CD8-positive, alpha-beta memory T cell (primary cell): ENCODE data around the gene PIGT. TPM values are rescaled to one million over a fixed set of nuclear protein-coding genes. Genes with fewer than 3 reads are reported as not detected.

Source experiments
- CTCF ChIA-PET: fragments of 350-600 bp; sonication (Branson Sonifier 250); formaldehyde crosslinking; loops from one replicate; lab custom pipeline; 2021; ENCODE audit warnings: antibody characterized with exemption; lab: Charles Lee
- POLR2A ChIA-PET: fragments of 350-600 bp; sonication (Branson Sonifier 250); formaldehyde crosslinking; loops from one replicate; lab custom pipeline; 2021; ENCODE audit warnings: antibody characterized with exemption; lab: Charles Lee
- DNase-seq, 5 donors: peaks; one replicate each; pipeline versions ENCODE4 v3.0.0 to v3.0.0-alpha.2; 2020 to 2022; ENCODE audit warnings: mixed read lengths in 1 of 5
- H3K27ac ChIP-seq: one replicate; pipeline ENCODE4 v1.7.0; 2013; ENCODE audit warnings: low read depth, mild to moderate bottlenecking, low read length, moderate library complexity
- H3K27me3 ChIP-seq: 2 replicates; pipeline ENCODE4 v1.7.0; 2013; ENCODE audit warnings: low read length, mild to moderate bottlenecking; ENCODE audit not compliant: insufficient read depth, poor library complexity, severe bottlenecking
- H3K36me3 ChIP-seq: 2 replicates; pipeline ENCODE4 v1.7.0; 2013; ENCODE audit warnings: mild to moderate bottlenecking, low read length, moderate library complexity; ENCODE audit not compliant: insufficient read depth
- H3K4me1 ChIP-seq: 2 replicates; pipeline ENCODE4 v1.7.0; 2013; ENCODE audit warnings: mild to moderate bottlenecking, low read length, moderate library complexity; ENCODE audit not compliant: insufficient read depth
- H3K4me3 ChIP-seq: 2 replicates; pipeline ENCODE4 v1.7.0; 2013; ENCODE audit warnings: mild to moderate bottlenecking, low read length
- H3K9me3 ChIP-seq: 2 replicates; pipeline ENCODE4 v1.7.0; 2013; ENCODE audit warnings: mild to moderate bottlenecking, low read length
- H3K27ac Mint-ChIP-seq, 8 donors: one replicate each; pipeline ENCODE4 v1.8.0; 2020 to 2021; ENCODE audit warnings: mixed read lengths in 8 of 8, mild to moderate bottlenecking in 6 of 8, inconsistent platforms in 3 of 8, moderate library complexity in 3 of 8
- H3K27me3 Mint-ChIP-seq, 2 donors: one replicate each; pipeline ENCODE4 v1.8.0; 2020 to 2021; ENCODE audit warnings: mixed read lengths in 2 of 2, mild to moderate bottlenecking in 1 of 2, moderate library complexity in 1 of 2
- H3K36me3 Mint-ChIP-seq, 3 donors: one replicate each; pipeline ENCODE4 v1.8.0; 2020 to 2021; ENCODE audit warnings: mixed read lengths in 3 of 3, inconsistent platforms in 1 of 3, mild to moderate bottlenecking in 1 of 3
- H3K4me1 Mint-ChIP-seq, 3 donors: one replicate each; pipeline ENCODE4 v1.8.0; 2020 to 2021; ENCODE audit warnings: mixed read lengths in 3 of 3, inconsistent platforms in 1 of 3, mild to moderate bottlenecking in 1 of 3
- H3K4me3 Mint-ChIP-seq, 7 donors: one replicate each; pipeline ENCODE4 v1.8.0; 2020 to 2021; ENCODE audit warnings: mixed read lengths in 7 of 7, mild to moderate bottlenecking in 6 of 7, moderate library complexity in 4 of 7, inconsistent platforms in 2 of 7
- H3K9me3 Mint-ChIP-seq, 5 donors: one replicate each; pipeline ENCODE4 v1.8.0; 2020 to 2022; ENCODE audit warnings: mixed read lengths in 5 of 5, mild to moderate bottlenecking in 3 of 5, moderate library complexity in 2 of 5, inconsistent platforms in 1 of 5
- polyA plus RNA-seq: library from polyadenylated mRNA; unstranded; fragments of 300-500 nt; fragmentation: Illumina TruSeq; gene quantifications from one replicate; pipeline ENCODE4 v1.2.3, GENCODE V29; 2021
- total RNA-seq, 2 experiments: library from RNA; stranded (reverse); gene quantifications; one replicate each; pipeline ENCODE4 v1.2.3, GENCODE V29; 2021

Gene PIGT
- total and polyA plus RNA-seq, 3 experiments from 2014 or later = 76.3 to 96.4 (median 76.4) TPM

GRCh38 chr20:45429618-45430017, 13.7 kb downstream of the PIGT start:
- H3K9me3 Mint-ChIP-seq = no peaks in the 10 kb centered on the region
- H3K4me3 ChIP-seq = no peak overlapping the region
- H3K4me3 Mint-ChIP-seq = no peak overlapping the region
- H3K9me3 ChIP-seq = no peaks in the 10 kb centered on the region
- no peak overlapping the region for H3K27ac ChIP-seq
- POLR2A ChIA-PET = interaction anchor here (0.8 kb wide), 1 partner anchor 56 kb away, joined by 4 read pairs; no protein-coding TSS in a partner anchor
- DNase-seq = no peak
- peaks cover 0 to 2% of the 10 kb centered on the region in 2 donors for H3K27me3 Mint-ChIP-seq
- peaks cover 6 to 13% (median 11%) of the 10 kb centered on the region in 3 donors for H3K4me1 Mint-ChIP-seq
- no peaks in the 10 kb centered on the region for H3K27me3 ChIP-seq
- peaks cover 8% of the 10 kb centered on the region for H3K4me1 ChIP-seq
- peaks cover 9 to 48% (median 12%) of the 10 kb centered on the region in 3 donors for H3K36me3 Mint-ChIP-seq
- H3K36me3 ChIP-seq = peaks cover 2% of the 10 kb centered on the region
- CTCF ChIA-PET = interaction anchor here (1.1 to 1.3 kb wide), 3 partner anchors 12 to 67 kb away, joined by 4 to 5 read pairs (median 5); partner anchors contain the start of gene SYS1
- no peak overlapping the region for H3K27ac Mint-ChIP-seq

GRCh38 chr20:45432294-45432693, 16.4 kb downstream of the PIGT start:
- peak in 1 of 5 donors; percentile 16 for DNase-seq
- no peak overlapping the region for H3K27ac ChIP-seq
- H3K27me3 ChIP-seq = no peaks in the 10 kb centered on the region
- Mint-ChIP-seq H3K4me1 (peaks cover 19 to 27% (median 27%) of the 10 kb centered on the region in 3 donors), H3K27ac (peak overlapping the region in 6 of 8 donors; percentile 1 to 69 (median 54)), H3K27me3 (peaks cover 0 to 2% of the 10 kb centered on the region in 2 donors), H3K9me3 (no peaks in the 10 kb centered on the region), H3K36me3 (peaks cover 9 to 24% (median 10%) of the 10 kb centered on the region in 3 donors), H3K4me3 (peak overlapping the region in 3 of 7 donors; percentile 16 to 42 (median 28))
- H3K4me1 ChIP-seq = peaks cover 17% of the 10 kb centered on the region
- no peaks in the 10 kb centered on the region for H3K9me3 ChIP-seq
- CTCF ChIA-PET = interaction anchor here (1.2 to 8.8 kb wide), 2 partner anchors 61 to 111 kb away, joined by 3 to 183 read pairs; no protein-coding TSS in a partner anchor
- H3K36me3 ChIP-seq = no peaks in the 10 kb centered on the region
- H3K4me3 ChIP-seq = no peak overlapping the region
- POLR2A ChIA-PET = no interaction called here

- Mint-ChIP-seq H3K4me1 (peaks cover 19 to 27% (median 27%) of the 10 kb centered on the region in 3 donors), H3K9me3 (no peaks in the 10 kb centered on the region), H3K27me3 (peaks cover 0 to 2% of the 10 kb centered on the region in 2 donors), H3K27ac (peak overlapping the region in 2 of 8 donors; percentile 32 to 38), H3K36me3 (peaks cover 6 to 14% (median 9%) of the 10 kb centered on the region in 3 donors), H3K4me3 (peak overlapping the region in 1 of 7 donors; percentile 66)
- no peak overlapping the region for H3K27ac ChIP-seq
- ChIA-PET POLR2A (no interaction called here), CTCF (interaction anchor here (1.2 to 8.8 kb wide), 4 partner anchors 62 to 112 kb away, joined by 3 to 183 read pairs (median 85); partner anchors contain the start of gene SYS1)
- H3K9me3 ChIP-seq = no peaks in the 10 kb centered on the region
- H3K27me3 ChIP-seq = no peaks in the 10 kb centered on the region
- no peak for DNase-seq
- no peak overlapping the region for H3K4me3 ChIP-seq
- H3K4me1 ChIP-seq = peaks cover 17% of the 10 kb centered on the region
- H3K36me3 ChIP-seq = no peaks in the 10 kb centered on the region
These were observed 17.4 kb downstream of the PIGT start for GRCh38 chr20:45433316-45433715.

GRCh38 chr20:45433976-45434375, 18.0 kb downstream of the PIGT start:
- Mint-ChIP-seq H3K4me1 (peaks cover 19 to 27% (median 27%) of the 10 kb centered on the region in 3 donors), H3K9me3 (no peaks in the 10 kb centered on the region), H3K27ac (peak overlapping the region in 1 of 8 donors; percentile 88), H3K36me3 (peaks cover 6 to 14% (median 9%) of the 10 kb centered on the region in 3 donors), H3K4me3 (no peak overlapping the region), H3K27me3 (peaks cover 0 to 2% of the 10 kb centered on the region in 2 donors)
- H3K36me3 ChIP-seq = no peaks in the 10 kb centered on the region
- ChIA-PET POLR2A (interaction anchor here (0.8 kb wide), 1 partner anchor 71 kb away, joined by 3 read pairs; the partner anchor contains the start of gene SYS1), CTCF (interaction anchor here (1.1 to 8.8 kb wide), 4 partner anchors 16 to 72 kb away, joined by 3 to 183 read pairs (median 86); partner anchors contain the start of genes PIGT and SYS1)
- peaks cover 17% of the 10 kb centered on the region for H3K4me1 ChIP-seq
- H3K9me3 ChIP-seq = no peaks in the 10 kb centered on the region
- no peak for DNase-seq
- no peaks in the 10 kb centered on the region for H3K27me3 ChIP-seq
- H3K27ac ChIP-seq = no peak overlapping the region
- no peak overlapping the region for H3K4me3 ChIP-seq

GRCh38 chr20:45436732-45437485, 21.0 kb downstream of the PIGT start:
- H3K36me3 ChIP-seq = no peaks in the 10 kb centered on the region
- DNase-seq = peak; percentile 78 to 90 (median 84)
- no peaks in the 10 kb centered on the region for H3K27me3 ChIP-seq
- Mint-ChIP-seq H3K4me1 (peaks cover 19 to 27% (median 25%) of the 10 kb centered on the region in 3 donors), H3K9me3 (no peaks in the 10 kb centered on the region), H3K27me3 (no peaks in the 10 kb centered on the region), H3K4me3 (peak overlapping the region; percentile 80 to 92 (median 87)), H3K36me3 (peaks cover 6 to 9% (median 6%) of the 10 kb centered on the region in 3 donors), H3K27ac (peak overlapping the region; percentile 41 to 94 (median 72))
- ChIA-PET POLR2A (interaction anchor here (0.7 to 2.8 kb wide), 4 partner anchors 21 to 76 kb away, joined by 4 to 33 read pairs (median 10); partner anchors contain the start of genes PIGT and SYS1), CTCF (interaction anchor here (0.6 to 8.8 kb wide), 33 partner anchors 9 to 334 kb away, joined by 3 to 183 read pairs (median 5); partner anchors contain the start of genes DBNDD2, PIGT and SYS1)
- no peak overlapping the region for H3K27ac ChIP-seq
- H3K4me1 ChIP-seq = peaks cover 17% of the 10 kb centered on the region
- no peaks in the 10 kb centered on the region for H3K9me3 ChIP-seq
- peak overlapping the region; percentile 89 for H3K4me3 ChIP-seq

GRCh38 chr20:45440424-45440823, 24.5 kb downstream of the PIGT start:
- no peak overlapping the region for H3K4me3 Mint-ChIP-seq
- no peaks in the 10 kb centered on the region for H3K9me3 Mint-ChIP-seq
- no peak overlapping the region for H3K27ac Mint-ChIP-seq
- Histone ChIP-seq H3K36me3 (no peaks in the 10 kb centered on the region), H3K9me3 (no peaks in the 10 kb centered on the region), H3K27ac (no peak overlapping the region), H3K27me3 (no peaks in the 10 kb centered on the region), H3K4me1 (peaks cover 23% of the 10 kb centered on the region), H3K4me3 (no peak overlapping the region)
- ChIA-PET POLR2A (no interaction called here), CTCF (interaction anchor here (1.5 to 8.8 kb wide), 2 partner anchors 9 to 69 kb away, joined by 8 to 183 read pairs; no protein-coding TSS in a partner anchor)
- H3K27me3 Mint-ChIP-seq = peaks cover 0 to 5% of the 10 kb centered on the region in 2 donors
- peaks cover 33 to 35% (median 34%) of the 10 kb centered on the region in 3 donors for H3K4me1 Mint-ChIP-seq
- H3K36me3 Mint-ChIP-seq = no peaks in the 10 kb centered on the region
- no peak for DNase-seq

- Mint-ChIP-seq H3K27ac (no peak overlapping the region), H3K4me3 (no peak overlapping the region), H3K4me1 (peaks cover 34 to 39% (median 38%) of the 10 kb centered on the region in 3 donors), H3K27me3 (peaks cover 4 to 11% of the 10 kb centered on the region in 2 donors), H3K9me3 (no peaks in the 10 kb centered on the region), H3K36me3 (no peaks in the 10 kb centered on the region)
- Histone ChIP-seq H3K36me3 (no peaks in the 10 kb centered on the region), H3K27ac (no peak overlapping the region), H3K4me1 (peaks cover 23% of the 10 kb centered on the region), H3K27me3 (no peaks in the 10 kb centered on the region), H3K4me3 (no peak overlapping the region), H3K9me3 (no peaks in the 10 kb centered on the region)
- no peak for DNase-seq
- ChIA-PET CTCF (interaction anchor here (8.8 kb wide), 1 partner anchor 70 kb away, joined by 183 read pairs; no protein-coding TSS in a partner anchor), POLR2A (no interaction called here)
These were observed 25.1 kb downstream of the PIGT start for GRCh38 chr20:45440891-45441685.
